Measurements from ENCODE around the gene SIX4. TPM values are rescaled to one million over a fixed set of nuclear protein-coding genes. Genes with fewer than 3 reads are reported as not detected.

The SIX4 gene
- total and polyA plus RNA-seq, 10 of the 15 experiments (the other 5 are each of a cell fraction or from before 2014, with no cell fraction given) = 0.04 to 0.26 (median 0.06) TPM; not detected in 5

DNA sequence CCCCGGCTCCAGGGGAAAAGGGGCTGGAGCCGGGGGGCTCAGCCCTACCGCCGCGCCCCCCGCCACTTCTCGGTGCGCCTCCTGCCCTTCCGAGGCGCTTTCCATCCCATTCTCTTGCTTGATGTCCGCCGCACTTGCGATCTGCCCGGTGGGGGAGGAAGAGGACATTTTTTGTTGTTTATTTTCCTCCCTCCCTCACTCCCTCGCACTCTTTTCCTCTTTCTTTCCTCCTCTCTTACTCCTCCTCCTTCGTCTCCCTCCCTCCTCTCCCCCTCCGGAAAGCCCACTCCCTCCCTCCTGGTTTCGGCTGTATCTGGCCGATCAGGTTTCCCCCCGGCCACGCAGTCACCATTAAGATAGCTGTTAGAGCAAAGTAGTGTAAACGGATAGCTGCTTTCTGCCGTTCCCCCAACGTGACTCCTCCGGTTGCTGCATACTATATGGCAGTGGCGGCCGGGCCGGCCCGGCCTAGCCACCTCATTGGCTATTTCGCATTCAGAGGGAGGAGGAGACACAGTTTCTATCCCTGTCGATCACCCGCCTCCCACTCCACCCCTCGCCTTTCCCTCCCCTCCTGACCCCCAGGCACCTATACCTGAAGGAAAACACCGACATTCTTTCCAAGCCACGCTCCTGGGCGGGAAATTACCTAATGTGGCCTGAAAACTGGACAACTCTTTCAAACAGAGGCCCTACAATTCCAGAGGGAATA, at the start of gene SIX4 (continued):
- TF ChIP-seq, protein P1, sequence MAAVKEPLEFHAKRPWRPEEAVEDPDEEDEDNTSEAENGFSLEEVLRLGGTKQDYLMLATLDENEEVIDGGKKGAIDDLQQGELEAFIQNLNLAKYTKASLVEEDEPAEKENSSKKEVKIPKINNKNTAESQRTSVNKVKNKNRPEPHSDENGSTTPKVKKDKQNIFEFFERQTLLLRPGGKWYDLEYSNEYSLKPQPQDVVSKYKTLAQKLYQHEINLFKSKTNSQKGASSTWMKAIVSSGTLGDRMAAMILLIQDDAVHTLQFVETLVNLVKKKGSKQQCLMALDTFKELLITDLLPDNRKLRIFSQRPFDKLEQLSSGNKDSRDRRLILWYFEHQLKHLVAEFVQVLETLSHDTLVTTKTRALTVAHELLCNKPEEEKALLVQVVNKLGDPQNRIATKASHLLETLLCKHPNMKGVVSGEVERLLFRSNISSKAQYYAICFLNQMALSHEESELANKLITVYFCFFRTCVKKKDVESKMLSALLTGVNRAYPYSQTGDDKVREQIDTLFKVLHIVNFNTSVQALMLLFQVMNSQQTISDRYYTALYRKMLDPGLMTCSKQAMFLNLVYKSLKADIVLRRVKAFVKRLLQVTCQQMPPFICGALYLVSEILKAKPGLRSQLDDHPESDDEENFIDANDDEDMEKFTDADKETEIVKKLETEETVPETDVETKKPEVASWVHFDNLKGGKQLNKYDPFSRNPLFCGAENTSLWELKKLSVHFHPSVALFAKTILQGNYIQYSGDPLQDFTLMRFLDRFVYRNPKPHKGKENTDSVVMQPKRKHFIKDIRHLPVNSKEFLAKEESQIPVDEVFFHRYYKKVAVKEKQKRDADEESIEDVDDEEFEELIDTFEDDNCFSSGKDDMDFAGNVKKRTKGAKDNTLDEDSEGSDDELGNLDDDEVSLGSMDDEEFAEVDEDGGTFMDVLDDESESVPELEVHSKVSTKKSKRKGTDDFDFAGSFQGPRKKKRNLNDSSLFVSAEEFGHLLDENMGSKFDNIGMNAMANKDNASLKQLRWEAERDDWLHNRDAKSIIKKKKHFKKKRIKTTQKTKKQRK (IDR thresholded peaks at IDR 0.05; ENCODE audit: low read depth, low read length) = no peak
- no peak for TF ChIP-seq MLLT1 (IDR thresholded peaks at IDR 0.05)
- TF ChIP-seq EZH2 (IDR thresholded peaks at IDR 0.05; ENCODE audit: borderline replicate concordance, control insufficient read depth, low read depth, low read length) = no peak
- TF ChIP-seq POLR2A (IDR thresholded peaks at IDR 0.05; ENCODE audit: low read depth, low read length) = no peak

- RAD21 ChIA-PET (ENCODE audit: unreplicated experiment) = no interaction called here
- Histone ChIP-seq H3K4me3 (no peak overlapping the region), H3K9me3 (replicated peaks; ENCODE audit: control insufficient read depth, insufficient read depth, low read length) (no peaks in the 10 kb centered on the region), H3K79me2 (ENCODE audit: control insufficient read depth, insufficient read depth, low read length) (no peaks in the 10 kb centered on the region), H3K4me1 (ENCODE audit: control insufficient read depth, insufficient read depth, low read length) (no peaks in the 10 kb centered on the region), H2AFZ (ENCODE audit: control insufficient read depth, low read depth, low read length) (no peak overlapping the region), H3K9ac (ENCODE audit: control insufficient read depth, insufficient read depth, low read length) (no peak overlapping the region), H3K27ac (ENCODE audit: control insufficient read depth, insufficient read depth) (no peak overlapping the region), H3K27me3 (replicated peaks in 1 of 2; ENCODE audit: control insufficient read depth in 2 of 2, insufficient read depth in 2 of 2, low read length in 1 of 2) (no peaks in the 10 kb centered on the region), H3K36me3 (ENCODE audit: control insufficient read depth in 2 of 2, insufficient read depth in 2 of 2, low read length in 1 of 2) (no peaks in the 10 kb centered on the region; a peak in 1 of 4 replicates), H4K20me1 (ENCODE audit: control insufficient read depth, insufficient read depth) (no peaks in the 10 kb centered on the region), H3K4me2 (ENCODE audit: control insufficient read depth, insufficient read depth) (no peak overlapping the region)
- ATAC-seq (peak; percentile 46; the same call in 2 of the 3 replicates), FAIRE-seq (peak; percentile 66), DNase-seq (ENCODE audit: low read depth, low spot score) (no peak)
- in situ Hi-C loops (cut with MboI) = no loop called here
- no TSS peak for BruUV-seq (replicated peaks)
- CTCF ChIA-PET = no interaction called here
- POLR2A ChIA-PET = no interaction called here
- intact Hi-C loops (cut with micrococcal nuclease; ENCODE audit: unreplicated experiment) = no loop called here
- SMC1A ChIA-PET (ENCODE audit: uncharacterized antibody, unreplicated experiment) = interaction anchor here (0.8 to 1.5 kb wide), 2 partner anchors 14 to 240 kb away, joined by 3 to 5 read pairs; no protein-coding TSS in a partner anchor
- TF ChIP-seq SREBF2 (IDR thresholded peaks at IDR 0.05; ENCODE audit: low read length) (no peak), POU2F2 (IDR thresholded peaks at IDR 0.05; ENCODE audit: borderline replicate concordance, low read depth, low read length) (no peak), HDGF (IDR thresholded peaks at IDR 0.05) (no peak)
Measured at GRCh38 chr14:60773558-60773957, 49.4 kb upstream of the SIX4 start.

Data from GM12878 (cell line).